ENCODE measurements around the gene GRHL3. TPM values are rescaled to one million over a fixed set of nuclear protein-coding genes. Genes with fewer than 3 reads are reported as not detected.

GRHL3 gene
- total RNA-seq, 1 experiment from 2014 or later = 2.5 TPM

- Mint-ChIP-seq H3K36me3 (no peaks in the 10 kb centered on the region), H3K27ac (no peak overlapping the region), H3K4me1 (peaks cover 29% of the 10 kb centered on the region), H3K4me3 (no peak overlapping the region), H3K27me3 (ENCODE audit: low read depth) (no peaks in the 10 kb centered on the region; the same call in 1 of the 2 replicates), H3K9me3 (no peaks in the 10 kb centered on the region)
- DNase-seq (ENCODE audit: low spot score) = no peak
- POLR2A ChIA-PET = no interaction called here
- no peak for ATAC-seq
- no peak for TF ChIP-seq PRRX2 (CRISPR knock-in tag; IDR thresholded peaks at IDR 0.05)
- TF ChIP-seq USF1 (CRISPR knock-in tag; IDR thresholded peaks at IDR 0.05) = no peak
- no peak for TF ChIP-seq PREB (CRISPR knock-in tag; IDR thresholded peaks at IDR 0.05; ENCODE audit: borderline replicate concordance)
- TF ChIP-seq ZNF423 (CRISPR knock-in tag; IDR thresholded peaks at IDR 0.05) = no peak
- TF ChIP-seq CBFB (CRISPR knock-in tag; IDR thresholded peaks at IDR 0.05; ENCODE audit: low read depth) = no peak
- no peak for TF ChIP-seq MAX (CRISPR knock-in tag; IDR thresholded peaks at IDR 0.05)
- TF ChIP-seq RORB (CRISPR knock-in tag; IDR thresholded peaks at IDR 0.05) = no peak
- TF ChIP-seq RELA (CRISPR knock-in tag; IDR thresholded peaks at IDR 0.05; ENCODE audit: borderline replicate concordance) = no peak
- TF ChIP-seq SP1 (CRISPR knock-in tag; conservative IDR thresholded peaks at IDR 0.05) = no peak
- CTCF ChIA-PET = no interaction called here
These were observed 13.0 kb downstream of the GRHL3 start for GRCh38 chr1:24331961-24332673.

- DNase-seq (ENCODE audit: low spot score) = no peak
- H3K4me1 Mint-ChIP-seq = peaks cover 49% of the 10 kb centered on the region
- ChIA-PET CTCF (interaction anchor here (1.6 kb wide), 1 partner anchor 79 kb away, joined by 3 read pairs; the partner anchor contains the start of gene NIPAL3), POLR2A (no interaction called here)
- H3K9me3 Mint-ChIP-seq = no peaks in the 10 kb centered on the region
- H3K27ac Mint-ChIP-seq = no peak overlapping the region
- H3K36me3 Mint-ChIP-seq = no peaks in the 10 kb centered on the region
- H3K27me3 Mint-ChIP-seq (ENCODE audit: low read depth) = no peaks in the 10 kb centered on the region; the same call in 1 of the 2 replicates
- H3K4me3 Mint-ChIP-seq = no peak overlapping the region
- no peak for ATAC-seq
- TF ChIP-seq ESRRA (CRISPR knock-in tag; IDR thresholded peaks at IDR 0.05; ENCODE audit: borderline replicate concordance) = no peak
- TF ChIP-seq CREM (CRISPR knock-in tag; IDR thresholded peaks at IDR 0.05) = no peak
- no peak for TF ChIP-seq ERG (CRISPR knock-in tag; IDR thresholded peaks at IDR 0.05)
- no peak for TF ChIP-seq JAZF1 (CRISPR knock-in tag; IDR thresholded peaks at IDR 0.05)
- TF ChIP-seq TP53 (CRISPR knock-in tag; IDR thresholded peaks at IDR 0.05) = no peak
- TF ChIP-seq ZNF671 (CRISPR knock-in tag; IDR thresholded peaks at IDR 0.05) = no peak
- no peak for TF ChIP-seq ZNF232 (CRISPR knock-in tag; IDR thresholded peaks at IDR 0.05)
- no peak for TF ChIP-seq GABPB1 (CRISPR knock-in tag; IDR thresholded peaks at IDR 0.05)
- TF ChIP-seq E2F5 (CRISPR knock-in tag; IDR thresholded peaks at IDR 0.05) = no peak
- no peak for TF ChIP-seq ELF4 (CRISPR knock-in tag; IDR thresholded peaks at IDR 0.05; ENCODE audit: low read depth)
- no peak for TF ChIP-seq EMX1 (CRISPR knock-in tag; IDR thresholded peaks at IDR 0.05)
- TF ChIP-seq ZNF425 (CRISPR knock-in tag; conservative IDR thresholded peaks at IDR 0.05) = no peak
- TF ChIP-seq STAT6 (CRISPR knock-in tag; conservative IDR thresholded peaks at IDR 0.05; ENCODE audit: low read depth) = no peak
- no peak for TF ChIP-seq KAT7 (CRISPR knock-in tag; IDR thresholded peaks at IDR 0.05; ENCODE audit: borderline replicate concordance)
- no peak for TF ChIP-seq MLX (CRISPR knock-in tag; IDR thresholded peaks at IDR 0.05)
- TF ChIP-seq JUN (CRISPR knock-in tag; IDR thresholded peaks at IDR 0.05) = no peak
- TF ChIP-seq IRF1 (CRISPR knock-in tag; IDR thresholded peaks at IDR 0.05) = no peak
These were observed 16.9 kb downstream of the GRHL3 start for GRCh38 chr1:24336075-24336474.
